K562 (cell line): Measurements from ENCODE around the gene NTRK1. TPM values are rescaled to one million over a fixed set of nuclear protein-coding genes. Genes with fewer than 3 reads are reported as not detected.

Experiments used
- ATAC-seq: fragments of 200-7000 bp; cut with Tn5 transposase; 3 replicates; pipeline ENCODE4 v1.9.1; 2020; ENCODE audit warnings: moderate library complexity
- BruUV-seq: library from RNA; stranded (reverse); fragments of 400-500 nt; replicated peaks from 2 replicates; lab custom pipeline; 2021; lab: Mats Ljungman, UMichigan
- CTCF ChIA-PET: fragments of 300-600 bp; formaldehyde crosslinking; extraction: SDS; loops from one replicate; lab custom pipeline; 2021; ENCODE audit warnings: low intra/inter-chr PET ratio; lab: Yijun Ruan, JAX
- POLR2A ChIA-PET: fragments of 300-600, 350-650 bp; sonication (Branson Sonifier 250); formaldehyde crosslinking; extraction: SDS; loops from one replicate; lab custom pipeline; 2021; ENCODE audit warnings: antibody characterized with exemption, inconsistent platforms; lab: Yijun Ruan, JAX
- DNase-seq, 4 experiments: peaks; one replicate each; pipeline versions ENCODE4 v3.0.0 to v3.0.0-alpha.2; 2011 to 2018; ENCODE audit warnings: low spot score in 3 of 4, mixed read lengths in 3 of 4; ENCODE audit errors: extremely low read depth in 1 of 4
- FAIRE-seq: peaks from 2 replicates; lab custom pipeline; 2011; peaks lifted over from hg19 to GRCh38; lab: Jason Lieb, UNC
- H2AFZ ChIP-seq: 2 replicates; pipeline ENCODE4 v1.6.0; 2011; ENCODE audit warnings: low read depth, low read length, control low read depth, inconsistent platforms
- H3K27ac ChIP-seq: fragments of 200-600 bp; 3 replicates; pipeline ENCODE4 v1.8.0; 2011; ENCODE audit warnings: low read depth, mild to moderate bottlenecking, control low read depth, inconsistent platforms, low read length, moderate library complexity, mixed read lengths; ENCODE audit errors: extremely low read depth
- H3K27me3 ChIP-seq, 2 experiments: fragments of 300-600 bp in 1 of 2; 2 replicates in 1 of 2; 3 replicates in 1 of 2; pipeline versions ENCODE4 v1.6.0 to v1.8.0; 2011; ENCODE audit warnings: inconsistent platforms in 2 of 2, low read length in 2 of 2, mild to moderate bottlenecking in 1 of 2, mixed read lengths in 1 of 2, moderate library complexity in 1 of 2; ENCODE audit not compliant: control insufficient read depth in 2 of 2, insufficient read depth in 2 of 2
- H3K36me3 ChIP-seq: fragments of 300-600 bp; 3 replicates; pipeline ENCODE4 v1.8.0; 2011; ENCODE audit warnings: mild to moderate bottlenecking, low read length, inconsistent platforms; ENCODE audit not compliant: control insufficient read depth, insufficient read depth
- H3K4me1 ChIP-seq, 2 experiments: fragments of 200-600 bp in 1 of 2; replicated peaks in 1 of 2; 2 replicates in 1 of 2; 3 replicates in 1 of 2; pipeline versions ENCODE4 v1.5.1 to v1.8.0; 2011; ENCODE audit warnings: inconsistent platforms in 2 of 2, low read length in 2 of 2, mild to moderate bottlenecking in 1 of 2, mixed read lengths in 1 of 2, moderate library complexity in 1 of 2; ENCODE audit not compliant: control insufficient read depth in 2 of 2, insufficient read depth in 2 of 2
- H3K4me2 ChIP-seq: 2 replicates; pipeline ENCODE4 v1.6.1; 2011; ENCODE audit warnings: low read length, control low read depth, inconsistent platforms, mixed read lengths; ENCODE audit not compliant: insufficient read depth
- H3K4me3 ChIP-seq: fragments of 200-600 bp; sonication (generic), shearing (Covaris generic); 2 replicates; pipeline ENCODE4 v1.5.1; 2016; ENCODE audit warnings: control low read depth, inconsistent platforms
- H3K79me2 ChIP-seq: fragments of 200-600 bp; 3 replicates; pipeline ENCODE4 v1.8.0; 2011; ENCODE audit warnings: low read length, inconsistent platforms; ENCODE audit not compliant: control insufficient read depth, insufficient read depth
- H3K9ac ChIP-seq, 2 experiments: 2 replicates each; pipeline versions ENCODE4 v1.6.0 to v1.6.1; 2011; ENCODE audit warnings: low read depth in 2 of 2, low read length in 2 of 2, control low read depth in 1 of 2, inconsistent platforms in 1 of 2, mild to moderate bottlenecking in 1 of 2, mixed read lengths in 1 of 2; ENCODE audit not compliant: insufficient read depth in 1 of 2
- H3K9me1 ChIP-seq: one replicate; pipeline ENCODE4 v1.6.0; 2011; ENCODE audit warnings: inconsistent platforms, mild to moderate bottlenecking, low read length, moderate library complexity; ENCODE audit not compliant: control insufficient read depth, insufficient read depth
- H3K9me3 ChIP-seq: replicated peaks from 2 replicates; pipeline ENCODE4 v1.5.1; 2011; ENCODE audit warnings: low read depth, low read length, inconsistent platforms; ENCODE audit not compliant: control insufficient read depth, insufficient read depth
- H4K20me1 ChIP-seq: replicated peaks from 2 replicates; pipeline ENCODE4 v1.6.1; 2011; ENCODE audit warnings: low read length, inconsistent platforms, mixed read lengths; ENCODE audit not compliant: control insufficient read depth, insufficient read depth
- KDM2B ChIP-seq: fragments of 250-450 bp; sonication (Bioruptor Pico); IDR thresholded peaks from 2 replicates; pipeline ENCODE4 v1.8.0; 2021; ENCODE audit warnings: mild to moderate bottlenecking, moderate library complexity
- LARP7 ChIP-seq: fragments of 450-650 bp; IDR thresholded peaks from 2 replicates; pipeline ENCODE4 v1.6.1; 2016
- MAFF ChIP-seq: IDR thresholded peaks from 2 replicates; pipeline ENCODE4 v1.6.1; 2012; ENCODE audit warnings: low read length, improper control_type of control experiment
- PML ChIP-seq: IDR thresholded peaks from 2 replicates; pipeline ENCODE4 v1.6.1; 2012; ENCODE audit warnings: low read length, inconsistent platforms
- RBFOX2 ChIP-seq: fragments of 200-400 bp; formaldehyde crosslinking; IDR thresholded peaks from 2 replicates; pipeline ENCODE4 v1.6.1; 2017; ENCODE audit warnings: low read depth, mild to moderate bottlenecking, low read length, moderate library complexity
- RBM25 ChIP-seq: fragments of 200-400 bp; formaldehyde crosslinking; IDR thresholded peaks from 2 replicates; pipeline ENCODE4 v1.6.1; 2018; ENCODE audit warnings: low read length, low read depth, moderate library complexity; ENCODE audit not compliant: severe bottlenecking
- SMAD1 ChIP-seq: fragments of 150-350 bp; IDR thresholded peaks from 2 replicates; pipeline ENCODE4 v1.6.1; 2014; ENCODE audit warnings: low read length, low read depth; ENCODE audit not compliant: partially characterized antibody
- SMAD4 ChIP-seq: fragments of 250-450 bp; sonication (Bioruptor Pico); conservative IDR thresholded peaks from 2 replicates; pipeline ENCODE4 v1.8.0; 2021; ENCODE audit warnings: inconsistent platforms, mild to moderate bottlenecking, moderate library complexity
- TGIF2 ChIP-seq: sonication (generic); formaldehyde crosslinking; IDR thresholded peaks from 2 replicates; pipeline ENCODE4 v1.8.1; 2022; ENCODE audit warnings: mild to moderate bottlenecking, missing genetic modification reagents, moderate library complexity
- ZC3H8 ChIP-seq: fragments of 450-650 bp; IDR thresholded peaks from 2 replicates; pipeline ENCODE4 v1.6.1; 2017
- ZFX ChIP-seq: sonication (generic); formaldehyde crosslinking; IDR thresholded peaks from 2 replicates; pipeline ENCODE4 v1.8.0; 2022; ENCODE audit warnings: mild to moderate bottlenecking, missing genetic modification reagents, moderate library complexity
- ZKSCAN1 ChIP-seq: fragments of 150-350 bp; IDR thresholded peaks from 2 replicates; pipeline ENCODE4 v1.6.1; 2016; ENCODE audit warnings: low read depth, low read length
- ZNF384 ChIP-seq: IDR thresholded peaks from 2 replicates; pipeline ENCODE4 v1.6.1; 2012; ENCODE audit warnings: low read depth, low read length, improper control_type of control experiment
- ZSCAN32 ChIP-seq: fragments of 450-650 bp; formaldehyde crosslinking; IDR thresholded peaks from 2 replicates; pipeline ENCODE4 v1.4.0; 2020; ENCODE audit warnings: mild to moderate bottlenecking, moderate library complexity
- WGBS: fragments of 100-300 bp; shearing (Covaris generic); methylation state at CpG from one replicate; pipeline ENCODE4 v1.1.6; 2016; ENCODE audit warnings: low coverage, mixed read lengths; ENCODE audit not compliant: insufficient coverage; ENCODE audit errors: missing lambda C conversion rate; 5-methylcytosine and 5-hydroxymethylcytosine counted together
- in situ Hi-C: fragments of 300-500 bp; cut with MboI; formaldehyde crosslinking; loops from 4 replicates; pipeline ENCODE4 v1.15.0; 2018; ENCODE audit warnings: inconsistent platforms, mixed read lengths
- intact Hi-C: fragments of 100-400 bp; cut with micrococcal nuclease; formaldehyde crosslinking; loops from 2 replicates; pipeline ENCODE4 v1.14.2; 2022
- polyA plus RNA-seq, 8 experiments: library from polyadenylated mRNA; depleted of rRNA in 4 of 8; stranded (reverse) in 5 of 8; unstranded in 3 of 8; fragments of >200 nt; fragmentation: Nextera tagmentation in 2 of 8; fragmentation: Illumina TruSeq in 1 of 8; extraction: Ambion mirVana in 2 of 8; extraction: Trizol in 1 of 8; gene quantifications; 2 replicates each; pipeline versions ENCODE4 v1.2.1 to v1.2.3, GENCODE V29; 2011 to 2014; ENCODE audit warnings: inconsistent platforms in 1 of 8, missing spikeins in 1 of 8
- total RNA-seq, 7 experiments: library from RNA; depleted of rRNA in 6 of 7; stranded (reverse); fragments of >200 nt in 6 of 7; fragmentation: Illumina TruSeq in 2 of 7; extraction: Trizol in 2 of 7; gene quantifications; 2 replicates each; pipeline versions ENCODE4 v1.2.1 to v1.2.3, GENCODE V29; 2011 to 2021; ENCODE audit warnings: low replicate concordance in 1 of 7
- TF ChIP-seq, protein P1 (sequence below): IDR thresholded peaks from 2 replicates; pipeline ENCODE4 v1.6.1; 2016; ENCODE audit warnings: missing genetic modification characterization, missing compliant biosample characterization
- TF ChIP-seq, protein P2 (sequence below): sonication (generic); formaldehyde crosslinking; IDR thresholded peaks from 2 replicates; pipeline ENCODE4 v1.8.1; 2023; ENCODE audit warnings: mild to moderate bottlenecking, missing genetic modification reagents, moderate library complexity
- TF ChIP-seq, protein P3 (sequence below), 2 experiments: fragments of 450-650 bp; IDR thresholded peaks; 2 replicates each; pipeline ENCODE4 v1.6.1; 2018; ENCODE audit warnings: mild to moderate bottlenecking in 2 of 2, low read depth in 1 of 2; ENCODE audit not compliant: partially characterized antibody in 2 of 2

The NTRK1 gene
- total and polyA plus RNA-seq, 9 of the 15 experiments (the other 6 are each of a cell fraction or from before 2014, with no cell fraction given) = 0.46 to 30.0 (median 7.9) TPM

DNA sequence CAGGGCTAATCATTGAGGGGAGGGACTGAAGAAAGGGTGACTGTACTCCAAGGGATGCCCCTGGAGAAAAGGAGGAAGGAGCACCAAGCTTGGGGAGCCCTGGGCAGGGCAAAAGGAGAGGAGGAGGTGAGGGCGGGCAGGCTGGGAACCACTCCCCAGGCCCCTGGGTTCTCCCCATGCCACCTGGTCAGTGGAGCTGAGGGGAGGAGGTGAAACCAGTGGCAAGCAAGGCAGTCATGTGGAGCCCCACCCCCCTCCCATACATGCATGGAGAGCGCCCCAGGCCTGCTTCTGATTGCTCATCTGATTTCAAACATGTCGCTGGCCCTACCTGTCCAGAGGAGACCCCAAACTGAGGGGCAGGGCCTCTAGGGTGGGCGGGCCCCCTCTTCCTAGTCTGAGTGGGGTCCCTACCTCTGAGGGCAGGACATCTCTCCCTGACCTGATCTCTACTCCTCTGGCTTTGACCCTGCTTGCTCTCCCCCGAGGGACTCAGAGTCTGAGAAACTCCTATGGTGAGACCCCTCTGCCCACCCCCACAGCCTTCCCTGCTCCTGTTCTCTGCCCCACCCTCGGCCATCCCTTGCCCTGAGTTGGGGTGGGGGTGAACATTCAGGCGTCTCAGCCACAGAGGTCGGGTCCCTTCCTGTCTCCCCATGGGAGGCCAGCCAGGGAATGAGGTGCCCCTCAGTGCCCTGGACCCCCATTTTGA, 20.3 kb upstream of the NTRK1 start:
- H3K9me3 ChIP-seq = no peaks in the 10 kb centered on the region
- in situ Hi-C loops (no loop called here), intact Hi-C loops (no loop called here)
- ChIA-PET CTCF (interaction anchor here (0.7 to 1.9 kb wide), 4 partner anchors 20 to 80 kb away, joined by 3 to 24 read pairs (median 4); partner anchors contain the start of genes LRRC71 and NTRK1), POLR2A (interaction anchor here (0.6 kb wide), 1 partner anchor 81 kb away, joined by 3 read pairs; no protein-coding TSS in a partner anchor)
- DNase-seq (no peak), ATAC-seq (no peak), FAIRE-seq (no peak)
- H3K36me3 ChIP-seq = no peaks in the 10 kb centered on the region
- H3K4me1 ChIP-seq = peaks cover 6 to 16% of the 10 kb centered on the region in 2 experiments; a peak in 4 of 5 replicates
- no peaks in the 10 kb centered on the region for H3K9me1 ChIP-seq
- H4K20me1 ChIP-seq = no peaks in the 10 kb centered on the region
- TF ChIP-seq, protein P1, sequence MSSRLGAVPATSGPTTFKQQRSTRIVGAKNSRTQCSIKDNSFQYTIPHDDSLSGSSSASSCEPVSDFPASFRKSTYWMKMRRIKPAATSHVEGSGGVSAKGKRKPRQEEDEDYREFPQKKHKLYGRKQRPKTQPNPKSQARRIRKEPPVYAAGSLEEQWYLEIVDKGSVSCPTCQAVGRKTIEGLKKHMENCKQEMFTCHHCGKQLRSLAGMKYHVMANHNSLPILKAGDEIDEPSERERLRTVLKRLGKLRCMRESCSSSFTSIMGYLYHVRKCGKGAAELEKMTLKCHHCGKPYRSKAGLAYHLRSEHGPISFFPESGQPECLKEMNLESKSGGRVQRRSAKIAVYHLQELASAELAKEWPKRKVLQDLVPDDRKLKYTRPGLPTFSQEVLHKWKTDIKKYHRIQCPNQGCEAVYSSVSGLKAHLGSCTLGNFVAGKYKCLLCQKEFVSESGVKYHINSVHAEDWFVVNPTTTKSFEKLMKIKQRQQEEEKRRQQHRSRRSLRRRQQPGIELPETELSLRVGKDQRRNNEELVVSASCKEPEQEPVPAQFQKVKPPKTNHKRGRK (tag) = no peak
- no peak for TF ChIP-seq SMAD4 (CRISPR knock-in tag)
- TF ChIP-seq LARP7 = no peak
- TF ChIP-seq TGIF2 = no peak
- TF ChIP-seq, protein P2, sequence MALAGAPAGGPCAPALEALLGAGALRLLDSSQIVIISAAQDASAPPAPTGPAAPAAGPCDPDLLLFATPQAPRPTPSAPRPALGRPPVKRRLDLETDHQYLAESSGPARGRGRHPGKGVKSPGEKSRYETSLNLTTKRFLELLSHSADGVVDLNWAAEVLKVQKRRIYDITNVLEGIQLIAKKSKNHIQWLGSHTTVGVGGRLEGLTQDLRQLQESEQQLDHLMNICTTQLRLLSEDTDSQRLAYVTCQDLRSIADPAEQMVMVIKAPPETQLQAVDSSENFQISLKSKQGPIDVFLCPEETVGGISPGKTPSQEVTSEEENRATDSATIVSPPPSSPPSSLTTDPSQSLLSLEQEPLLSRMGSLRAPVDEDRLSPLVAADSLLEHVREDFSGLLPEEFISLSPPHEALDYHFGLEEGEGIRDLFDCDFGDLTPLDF (CRISPR knock-in tag) = no peak
- no peak for TF ChIP-seq RBM25
- TF ChIP-seq PML = no peak
- no peak for TF ChIP-seq ZSCAN32 (CRISPR knock-in tag)
- no peak for TF ChIP-seq KDM2B (CRISPR knock-in tag)
- TF ChIP-seq ZC3H8 = no peak
- no peak for TF ChIP-seq RBFOX2
- TF ChIP-seq, protein P3, sequence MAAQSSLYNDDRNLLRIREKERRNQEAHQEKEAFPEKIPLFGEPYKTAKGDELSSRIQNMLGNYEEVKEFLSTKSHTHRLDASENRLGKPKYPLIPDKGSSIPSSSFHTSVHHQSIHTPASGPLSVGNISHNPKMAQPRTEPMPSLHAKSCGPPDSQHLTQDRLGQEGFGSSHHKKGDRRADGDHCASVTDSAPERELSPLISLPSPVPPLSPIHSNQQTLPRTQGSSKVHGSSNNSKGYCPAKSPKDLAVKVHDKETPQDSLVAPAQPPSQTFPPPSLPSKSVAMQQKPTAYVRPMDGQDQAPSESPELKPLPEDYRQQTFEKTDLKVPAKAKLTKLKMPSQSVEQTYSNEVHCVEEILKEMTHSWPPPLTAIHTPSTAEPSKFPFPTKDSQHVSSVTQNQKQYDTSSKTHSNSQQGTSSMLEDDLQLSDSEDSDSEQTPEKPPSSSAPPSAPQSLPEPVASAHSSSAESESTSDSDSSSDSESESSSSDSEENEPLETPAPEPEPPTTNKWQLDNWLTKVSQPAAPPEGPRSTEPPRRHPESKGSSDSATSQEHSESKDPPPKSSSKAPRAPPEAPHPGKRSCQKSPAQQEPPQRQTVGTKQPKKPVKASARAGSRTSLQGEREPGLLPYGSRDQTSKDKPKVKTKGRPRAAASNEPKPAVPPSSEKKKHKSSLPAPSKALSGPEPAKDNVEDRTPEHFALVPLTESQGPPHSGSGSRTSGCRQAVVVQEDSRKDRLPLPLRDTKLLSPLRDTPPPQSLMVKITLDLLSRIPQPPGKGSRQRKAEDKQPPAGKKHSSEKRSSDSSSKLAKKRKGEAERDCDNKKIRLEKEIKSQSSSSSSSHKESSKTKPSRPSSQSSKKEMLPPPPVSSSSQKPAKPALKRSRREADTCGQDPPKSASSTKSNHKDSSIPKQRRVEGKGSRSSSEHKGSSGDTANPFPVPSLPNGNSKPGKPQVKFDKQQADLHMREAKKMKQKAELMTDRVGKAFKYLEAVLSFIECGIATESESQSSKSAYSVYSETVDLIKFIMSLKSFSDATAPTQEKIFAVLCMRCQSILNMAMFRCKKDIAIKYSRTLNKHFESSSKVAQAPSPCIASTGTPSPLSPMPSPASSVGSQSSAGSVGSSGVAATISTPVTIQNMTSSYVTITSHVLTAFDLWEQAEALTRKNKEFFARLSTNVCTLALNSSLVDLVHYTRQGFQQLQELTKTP (IDR thresholded peaks at IDR 0.05; ENCODE audit: low read depth in 1 of 2, partially characterized antibody in 2 of 2) = no peak
- TF ChIP-seq ZFX (CRISPR knock-in tag) = no peak
- no peak for TF ChIP-seq SMAD1
- no peak for TF ChIP-seq ZNF384
- TF ChIP-seq ZKSCAN1 = no peak
- no peak for TF ChIP-seq MAFF
- no peak overlapping the region for H3K27ac ChIP-seq
- BruUV-seq = no TSS peak
- no peak overlapping the region for H3K4me2 ChIP-seq
- H3K4me3 ChIP-seq = no peak overlapping the region
- H3K9ac ChIP-seq = no peak overlapping the region
- no peak overlapping the region for H2AFZ ChIP-seq
- 6% methylated on average over 6 of the region's 8 CpGs for WGBS
- no peaks in the 10 kb centered on the region for H3K79me2 ChIP-seq
- H3K27me3 ChIP-seq = no peaks in the 10 kb centered on the region
